HG03103 (cell line): ENCODE measurements around the gene ABCC3.

Source experiments
- ATAC-seq: cut with Tn5 transposase; IDR thresholded peaks from one replicate; pipeline ENCODE4 v1.9.1; 2021; ENCODE audit warnings: low read depth; ENCODE audit not compliant: unreplicated experiment

Gene ABCC3

DNA sequence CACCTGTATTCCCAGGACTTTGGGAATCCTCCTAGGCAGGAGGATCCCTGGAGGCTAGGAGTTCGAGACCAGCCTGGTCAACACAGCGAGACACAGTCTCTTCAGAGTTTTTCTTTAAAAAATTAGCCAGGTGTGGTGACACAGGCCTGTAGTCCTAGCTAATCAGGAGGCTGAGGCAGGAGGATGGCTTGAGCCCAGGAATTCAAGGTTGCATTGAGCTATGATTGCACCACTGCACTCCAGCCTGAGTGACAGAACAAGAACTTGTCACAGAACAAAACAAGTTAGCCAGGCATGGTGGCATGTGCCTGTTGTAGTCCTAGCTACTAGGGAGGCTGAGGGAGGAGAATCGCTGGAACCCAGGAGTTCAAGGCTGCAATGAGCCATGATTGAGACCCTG is 48.3 kb downstream of the ABCC3 start:
- no peak for ATAC-seq

DNA sequence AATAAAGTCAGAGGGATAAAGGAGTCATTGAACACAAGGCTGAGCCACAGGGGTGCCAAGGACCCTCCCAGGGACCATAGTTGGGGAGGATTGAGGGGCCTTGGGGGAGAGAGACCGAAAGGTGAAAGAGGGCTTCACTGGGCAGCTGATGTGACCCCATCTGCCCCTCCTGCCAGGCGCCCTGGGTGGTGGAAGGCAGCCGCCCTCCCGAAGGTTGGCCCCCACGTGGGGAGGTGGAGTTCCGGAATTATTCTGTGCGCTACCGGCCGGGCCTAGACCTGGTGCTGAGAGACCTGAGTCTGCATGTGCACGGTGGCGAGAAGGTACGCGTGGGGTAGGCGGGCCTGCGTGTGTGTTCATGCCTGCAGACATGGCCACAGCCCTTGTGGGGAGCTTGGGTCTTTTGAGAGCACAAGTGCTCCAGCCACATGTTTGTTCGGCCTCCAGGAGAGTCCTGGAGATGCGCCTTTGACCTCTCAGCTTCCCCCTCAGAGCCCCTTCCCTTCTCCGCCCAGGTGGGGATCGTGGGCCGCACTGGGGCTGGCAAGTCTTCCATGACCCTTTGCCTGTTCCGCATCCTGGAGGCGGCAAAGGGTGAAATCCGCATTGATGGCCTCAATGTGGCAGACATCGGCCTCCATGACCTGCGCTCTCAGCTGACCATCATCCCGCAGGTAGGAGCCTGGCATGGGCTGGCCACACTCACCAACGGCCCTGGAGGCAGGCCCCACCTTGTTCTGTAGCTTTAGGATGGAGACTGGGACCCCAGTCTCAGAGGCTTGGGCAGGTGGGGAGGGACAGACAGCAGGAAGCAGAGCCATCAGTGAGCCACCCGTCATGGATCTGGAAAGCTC is 49.0 kb downstream of the ABCC3 start:
- no peak for ATAC-seq

DNA sequence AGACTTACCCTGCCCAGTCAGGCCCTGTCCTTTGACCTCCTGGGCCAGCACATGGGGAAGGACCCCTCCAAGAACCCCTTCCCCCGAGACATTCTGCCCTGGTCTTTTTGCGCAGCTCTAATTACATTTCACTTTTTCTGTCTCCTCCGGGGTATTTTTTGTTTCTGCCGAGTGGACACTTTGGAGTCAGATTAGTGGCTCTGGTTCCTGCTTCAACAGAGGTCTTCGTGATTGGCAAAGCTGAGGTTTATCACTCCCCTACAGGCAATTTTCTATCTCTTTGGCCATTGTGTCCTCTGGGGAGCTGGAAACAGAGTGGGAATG is 49.6 kb downstream of the ABCC3 start:
- no peak for ATAC-seq

DNA sequence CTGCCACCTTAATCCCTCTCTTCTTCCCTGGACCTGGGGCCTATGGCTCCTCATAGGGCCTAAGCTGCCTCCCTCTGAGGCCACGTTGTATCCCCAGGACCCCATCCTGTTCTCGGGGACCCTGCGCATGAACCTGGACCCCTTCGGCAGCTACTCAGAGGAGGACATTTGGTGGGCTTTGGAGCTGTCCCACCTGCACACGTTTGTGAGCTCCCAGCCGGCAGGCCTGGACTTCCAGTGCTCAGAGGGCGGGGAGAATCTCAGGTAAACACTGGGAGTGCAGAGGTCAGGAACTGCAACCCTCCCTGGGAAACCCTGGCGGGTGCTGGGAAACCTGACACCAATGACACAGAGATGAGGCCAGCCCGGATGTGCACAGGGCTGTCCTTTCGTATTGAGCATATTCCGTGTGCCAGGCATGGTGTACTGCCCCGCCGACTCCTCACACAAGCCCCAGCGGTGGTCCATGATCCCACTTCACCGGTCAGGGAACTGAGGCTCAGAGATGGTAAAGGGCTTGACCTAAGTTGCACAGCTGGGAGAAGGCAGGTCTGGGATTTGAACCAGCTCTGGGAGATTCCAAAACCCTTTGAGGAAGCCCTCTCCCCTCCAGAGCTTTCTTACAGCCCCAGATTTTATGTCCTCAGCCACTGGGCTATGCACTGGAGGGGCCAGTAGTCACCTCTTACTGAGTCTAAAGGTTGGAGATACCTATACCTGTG is 50.1 kb downstream of the ABCC3 start:
- ATAC-seq: no peak

DNA sequence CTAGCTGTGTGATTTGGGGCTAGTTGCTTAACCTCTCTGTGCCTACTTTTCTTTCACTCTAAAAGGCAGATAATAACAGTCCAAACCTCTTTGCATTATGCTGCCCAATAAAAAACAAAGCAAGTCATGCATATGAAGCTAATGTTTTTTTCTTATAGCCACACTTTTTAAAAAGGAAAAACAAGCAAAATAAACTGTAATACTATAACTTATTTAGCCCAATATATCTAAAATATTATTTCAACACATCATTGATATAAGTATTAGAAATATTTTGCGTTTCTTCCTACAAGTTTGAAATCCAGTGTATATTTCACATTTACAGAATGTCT is 50.6 kb downstream of the ABCC3 start:
- ATAC-seq: no peak

DNA sequence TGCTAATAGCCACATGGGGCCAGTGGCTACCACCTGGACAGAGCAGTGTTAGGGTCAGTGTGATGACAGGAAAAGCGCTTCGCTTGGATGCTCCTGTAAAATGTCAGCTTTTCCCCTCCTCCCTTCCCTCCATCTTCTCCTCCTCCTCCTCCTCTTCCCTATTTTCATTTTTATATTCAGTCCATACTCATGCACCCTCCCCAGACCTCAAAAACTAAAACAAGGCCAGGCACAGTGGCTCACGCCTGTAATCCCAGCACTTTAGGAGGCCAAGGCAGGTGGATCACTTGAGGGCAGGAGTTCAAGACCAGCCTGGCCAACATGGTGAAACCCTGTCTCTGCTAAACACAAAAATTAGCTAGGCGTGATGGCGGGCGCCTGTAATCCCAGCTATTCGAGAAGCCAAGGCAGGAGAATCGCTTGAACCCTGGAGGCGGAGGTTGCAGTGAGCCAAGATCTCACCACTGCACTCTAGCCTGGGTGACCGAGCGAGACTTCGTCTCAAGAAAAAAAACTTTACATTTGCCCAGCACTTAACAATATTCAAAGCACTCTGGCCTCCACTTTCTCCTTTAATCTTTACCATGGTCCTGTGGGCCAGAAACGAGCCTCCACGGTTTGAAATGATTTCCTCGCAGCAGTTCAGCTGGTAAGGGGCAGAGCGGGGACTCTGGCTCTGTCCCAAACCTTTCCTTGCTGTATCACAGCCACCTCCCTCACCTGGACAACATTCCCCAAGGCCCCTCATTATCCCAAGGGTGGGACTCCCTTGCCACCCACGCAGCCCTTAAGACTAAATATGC is 51.2 kb downstream of the ABCC3 start:
- ATAC-seq: no peak

DNA sequence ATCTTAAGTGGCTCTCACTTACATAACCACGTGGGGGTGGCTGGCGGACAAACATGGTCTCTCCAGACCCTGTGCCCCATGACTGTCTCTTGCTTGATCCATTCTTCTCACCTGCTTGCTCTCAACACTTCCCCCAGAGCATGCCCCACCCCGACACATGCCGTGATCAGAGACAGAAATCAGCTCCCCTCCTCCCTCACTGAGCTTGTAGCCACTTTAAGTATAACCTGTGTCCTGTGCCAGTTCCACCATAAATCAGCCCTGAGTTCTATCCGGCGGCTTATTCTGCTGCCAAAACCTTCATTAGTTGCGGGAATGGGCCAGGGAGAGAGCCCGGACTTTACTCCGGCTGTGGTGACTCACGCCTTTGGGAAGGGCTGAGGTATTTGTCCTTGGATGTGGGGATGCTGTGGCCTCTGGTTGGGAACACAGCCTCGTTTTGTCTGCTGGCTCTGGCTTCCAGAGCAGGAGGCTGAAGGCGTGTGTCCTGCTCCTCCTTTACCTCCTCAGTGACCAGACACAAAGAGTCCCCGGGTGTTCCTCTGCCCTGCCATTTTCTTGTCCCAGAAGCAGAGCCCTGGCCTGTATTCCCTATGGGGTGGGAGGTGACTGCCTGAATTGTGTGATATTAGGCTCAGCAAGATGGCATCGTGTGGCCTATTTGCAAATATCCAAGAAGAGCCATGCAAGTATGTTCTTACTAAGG is 52.0 kb downstream of the ABCC3 start:
- no peak for ATAC-seq

DNA sequence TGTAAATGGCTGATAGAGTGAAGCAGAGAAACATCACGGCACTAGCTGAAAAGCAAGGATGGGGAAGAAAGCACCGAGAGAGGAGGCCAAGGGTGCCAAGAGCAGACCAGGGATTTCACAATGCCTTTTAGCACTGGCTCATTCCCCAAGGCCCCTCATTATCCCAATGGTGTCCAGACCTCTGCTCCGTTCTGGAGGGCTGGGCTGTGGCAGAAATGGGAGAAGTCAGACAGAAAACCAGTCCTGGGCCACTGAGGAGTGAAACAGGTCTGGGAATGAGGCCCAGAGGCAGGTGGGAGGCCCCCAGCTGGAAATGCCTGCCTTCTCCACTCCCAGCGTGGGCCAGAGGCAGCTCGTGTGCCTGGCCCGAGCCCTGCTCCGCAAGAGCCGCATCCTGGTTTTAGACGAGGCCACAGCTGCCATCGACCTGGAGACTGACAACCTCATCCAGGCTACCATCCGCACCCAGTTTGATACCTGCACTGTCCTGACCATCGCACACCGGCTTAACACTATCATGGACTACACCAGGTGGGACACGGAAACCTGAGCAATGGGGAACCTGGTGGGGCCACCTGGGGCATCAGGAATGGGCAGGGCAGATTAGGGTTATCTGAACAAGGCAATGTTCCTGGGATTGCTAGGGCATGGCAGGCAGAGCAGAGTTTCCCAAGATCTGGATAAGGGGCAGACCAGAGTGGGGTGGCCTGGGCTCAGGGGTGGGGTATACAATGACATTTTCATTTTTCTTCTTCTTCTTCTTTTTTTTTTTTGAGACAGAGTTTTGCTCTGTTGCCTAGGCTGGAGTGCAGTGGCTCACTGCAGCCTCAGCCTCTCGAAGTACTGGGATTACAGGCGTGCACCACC is 52.8 kb downstream of the ABCC3 start:
- ATAC-seq: no peak

DNA sequence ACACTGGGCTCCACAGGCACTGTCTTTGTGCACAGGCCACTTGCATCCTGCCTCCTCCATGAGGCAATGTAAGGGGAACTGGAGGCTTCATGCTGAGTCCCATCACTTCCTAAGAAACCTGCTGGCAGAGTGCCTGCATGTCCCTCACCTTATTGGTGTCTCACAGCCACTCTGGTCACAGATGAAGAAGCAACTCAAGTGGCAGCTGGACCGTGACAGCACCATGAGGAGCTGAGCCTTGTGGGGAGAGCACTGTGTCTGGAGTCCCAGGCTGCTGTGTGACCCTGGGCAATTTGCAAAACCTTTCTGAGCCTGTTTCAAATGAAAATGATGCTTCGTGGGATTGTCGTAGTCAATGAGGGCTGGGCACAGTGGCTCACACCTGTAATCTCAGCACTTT is 53.6 kb downstream of the ABCC3 start:
- ATAC-seq: no peak

DNA sequence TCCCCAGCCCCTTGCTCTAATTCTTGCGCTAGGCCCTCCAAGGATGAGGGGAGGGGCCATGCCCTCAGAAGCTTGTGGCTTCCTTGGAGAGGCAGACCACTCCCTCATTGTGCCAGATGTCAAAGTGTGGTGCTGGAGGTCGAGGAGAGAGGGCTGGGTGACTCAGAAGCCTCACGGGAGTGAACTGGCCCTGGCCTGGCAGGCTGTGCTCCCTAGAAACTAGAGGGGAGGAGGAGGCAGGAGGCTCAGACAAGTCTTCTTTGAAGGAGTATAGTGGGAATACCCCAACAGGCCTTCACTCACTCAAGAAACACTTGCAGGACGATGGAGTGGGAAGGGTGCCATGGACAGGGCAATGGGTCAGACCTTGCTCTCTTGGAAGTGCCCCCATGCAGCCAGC is 54.6 kb downstream of the ABCC3 start:
- ATAC-seq: no peak

DNA sequence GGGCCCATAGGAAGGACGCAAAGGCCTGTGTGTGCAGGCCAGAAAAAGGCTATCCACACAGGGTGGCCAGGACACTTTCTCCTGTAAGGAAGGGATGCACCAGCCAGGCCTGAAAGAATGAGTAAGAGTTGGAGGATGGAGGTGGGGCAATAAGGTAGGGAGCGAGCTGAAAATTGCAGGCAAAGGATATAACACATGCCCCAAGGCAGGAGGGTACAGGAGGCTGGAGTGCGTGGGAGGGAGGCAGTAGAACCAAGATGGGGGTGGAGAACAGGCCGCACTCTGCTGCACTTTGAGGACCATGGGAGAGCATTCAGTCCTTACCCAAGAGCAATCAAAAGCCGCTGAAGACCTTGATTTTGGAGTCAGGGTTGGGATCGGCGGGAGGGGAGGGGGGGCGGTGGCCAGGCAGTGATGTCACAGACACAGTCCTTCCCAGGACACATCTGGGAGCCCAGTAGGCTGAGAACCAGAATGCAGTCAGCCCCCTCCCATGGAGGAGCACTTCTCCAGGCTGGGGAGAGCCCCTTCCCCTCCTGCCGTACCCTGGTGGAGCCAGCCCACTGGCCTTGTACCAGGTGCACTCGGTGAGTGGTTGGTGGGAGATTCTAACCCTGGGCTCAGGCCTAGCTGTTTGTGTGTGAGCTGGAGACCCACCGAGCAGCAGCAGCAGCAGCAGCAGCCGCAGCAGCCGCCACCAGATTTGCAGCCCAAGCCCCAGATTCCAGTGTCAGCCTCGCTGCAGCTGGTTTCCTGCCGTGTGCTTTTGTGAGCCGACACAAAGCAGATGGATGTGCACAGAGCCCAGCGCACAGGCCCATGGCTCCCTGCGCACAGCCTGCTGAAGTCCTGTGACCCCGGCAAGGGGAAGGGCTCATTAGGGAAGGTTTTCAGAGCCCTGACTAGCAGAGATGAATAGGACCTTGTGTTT is 55.5 kb downstream of the ABCC3 start:
- no peak for ATAC-seq

DNA sequence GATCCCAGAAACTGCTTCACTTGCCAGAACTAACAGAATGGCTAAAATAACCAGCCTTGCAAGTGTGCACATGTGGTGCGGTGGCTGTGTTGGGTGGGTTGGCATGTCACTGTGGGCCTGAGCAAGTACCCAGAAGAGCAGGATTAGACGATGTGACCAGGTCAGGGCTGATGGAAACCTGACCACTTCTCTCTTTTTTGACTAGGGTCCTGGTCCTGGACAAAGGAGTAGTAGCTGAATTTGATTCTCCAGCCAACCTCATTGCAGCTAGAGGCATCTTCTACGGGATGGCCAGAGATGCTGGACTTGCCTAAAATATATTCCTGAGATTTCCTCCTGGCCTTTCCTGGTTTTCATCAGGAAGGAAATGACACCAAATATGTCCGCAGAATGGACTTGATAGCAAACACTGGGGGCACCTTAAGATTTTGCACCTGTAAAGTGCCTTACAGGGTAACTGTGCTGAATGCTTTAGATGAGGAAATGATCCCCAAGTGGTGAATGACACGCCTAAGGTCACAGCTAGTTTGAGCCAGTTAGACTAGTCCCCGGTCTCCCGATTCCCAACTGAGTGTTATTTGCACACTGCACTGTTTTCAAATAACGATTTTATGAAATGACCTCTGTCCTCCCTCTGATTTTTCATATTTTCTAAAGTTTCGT is 56.3 kb downstream of the ABCC3 start:
- no peak for ATAC-seq

DNA sequence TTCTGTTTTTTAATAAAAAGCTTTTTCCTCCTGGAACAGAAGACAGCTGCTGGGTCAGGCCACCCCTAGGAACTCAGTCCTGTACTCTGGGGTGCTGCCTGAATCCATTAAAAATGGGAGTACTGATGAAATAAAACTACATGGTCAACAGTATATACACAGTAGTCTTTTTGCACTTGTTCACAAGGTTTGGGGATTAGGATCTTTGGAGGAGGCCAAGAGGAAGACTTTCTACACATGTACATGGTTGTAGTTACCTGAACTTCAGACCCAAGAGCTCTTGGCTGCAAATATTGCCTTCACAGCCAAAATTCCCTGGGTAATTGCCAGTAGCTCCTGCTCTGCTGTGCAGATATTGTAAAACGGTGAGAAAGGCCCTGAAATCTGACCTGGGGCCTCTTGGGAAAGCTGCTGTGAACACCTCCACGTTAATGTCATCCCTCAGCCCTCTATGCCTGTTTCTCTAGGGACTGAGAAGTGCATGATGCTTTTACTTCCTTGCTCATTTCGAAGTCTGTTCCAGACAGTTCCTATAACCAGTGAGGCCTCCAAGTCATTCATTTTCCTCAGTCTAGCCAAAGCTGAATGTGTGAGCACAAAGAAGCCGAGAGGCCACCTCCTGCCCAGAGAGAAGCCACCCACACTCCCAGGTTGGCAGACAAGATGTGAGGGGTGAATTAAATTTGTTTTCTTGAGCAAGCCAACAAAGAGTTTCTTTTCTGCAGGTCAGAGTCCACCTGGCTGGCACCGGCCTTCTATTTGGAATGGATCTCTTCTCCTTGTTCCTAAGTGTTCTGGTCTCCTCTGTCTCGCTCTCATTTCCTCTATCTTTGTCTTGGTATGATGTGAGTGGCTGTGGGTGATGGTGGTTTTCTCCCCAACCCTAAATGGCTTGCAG is 57.1 kb downstream of the ABCC3 start:
- no peak for ATAC-seq

DNA sequence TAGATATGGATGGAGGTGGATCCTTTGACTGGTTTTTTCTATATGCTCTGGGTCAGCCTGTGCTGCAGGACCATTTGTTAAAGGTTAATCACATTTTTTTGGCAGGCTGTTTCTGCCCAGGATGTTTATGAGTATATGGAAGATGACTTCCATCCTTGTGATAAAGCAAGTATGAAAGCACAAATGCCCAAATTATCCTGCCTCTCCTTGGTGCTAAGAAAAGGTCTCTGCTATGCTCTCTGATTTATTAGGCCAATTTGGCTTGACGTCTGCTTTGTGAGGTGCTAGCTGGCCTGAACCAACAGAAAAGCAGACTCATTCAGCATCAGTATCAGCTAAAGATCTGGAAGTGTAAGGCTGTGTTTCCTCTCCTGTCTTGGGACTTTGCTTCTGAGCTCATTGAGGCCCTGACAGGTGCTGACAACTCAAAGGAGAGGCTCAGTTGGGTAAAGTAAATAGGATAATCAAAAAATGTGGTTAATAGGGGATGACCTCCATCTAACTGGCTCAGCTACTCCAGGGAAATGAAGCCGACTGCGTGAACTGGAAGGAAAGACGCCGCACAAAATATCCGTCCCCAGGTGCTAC is 57.9 kb downstream of the ABCC3 start:
- no peak for ATAC-seq

DNA sequence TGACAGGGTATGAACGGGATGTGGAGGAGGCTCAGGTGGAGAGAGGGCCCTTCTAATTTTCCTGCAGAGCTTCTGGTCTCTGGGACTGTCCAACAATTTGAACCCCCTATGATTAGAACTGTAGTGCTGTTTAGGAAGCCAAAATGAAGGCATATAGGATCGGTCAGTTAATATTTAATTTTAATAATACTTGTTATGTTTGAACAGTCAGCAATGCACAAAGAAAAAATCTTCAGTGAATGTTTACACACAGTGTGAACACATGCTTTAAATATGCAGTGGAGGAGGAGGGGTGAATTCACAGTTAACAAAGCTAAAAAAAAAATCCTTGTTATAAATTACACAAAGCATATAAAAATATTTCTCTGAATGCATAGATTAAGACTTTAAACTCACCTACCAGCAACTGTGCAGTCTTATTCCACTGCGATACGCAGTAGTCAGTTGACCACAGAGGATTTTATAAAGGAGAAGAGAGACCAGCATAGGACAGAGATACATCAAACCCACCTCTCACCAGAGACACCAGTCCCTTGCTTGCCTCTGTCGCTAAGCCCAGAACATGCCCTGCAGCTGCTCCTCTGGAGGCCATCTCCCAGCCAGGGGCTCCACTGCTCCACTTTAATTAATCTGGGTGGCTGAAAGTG is 58.5 kb downstream of the ABCC3 start:
- no peak for ATAC-seq

DNA sequence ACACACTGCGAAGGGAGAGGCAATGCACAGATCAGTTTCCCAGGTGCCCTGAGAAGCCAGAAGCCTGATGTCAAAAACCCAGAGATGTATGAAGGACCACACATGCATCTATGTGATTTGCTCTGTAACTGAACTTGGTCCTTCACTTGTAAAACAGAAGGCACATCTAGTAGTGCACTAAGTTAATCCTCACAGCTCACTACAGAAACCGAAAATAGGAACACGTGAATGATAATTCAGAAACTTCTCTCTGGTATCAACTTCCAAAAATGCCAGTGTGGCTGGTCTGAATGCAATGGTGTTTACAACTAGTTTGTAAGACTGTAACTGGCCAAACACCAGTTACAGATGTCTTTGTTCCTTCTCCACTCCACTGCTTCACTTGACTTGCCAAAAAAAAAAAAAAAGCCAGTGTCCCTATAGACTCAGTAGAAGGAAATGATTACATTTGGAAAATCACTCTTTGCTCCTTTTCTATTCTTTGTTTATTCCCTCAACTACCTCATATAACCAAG is 61.7 kb downstream of the ABCC3 start:
- ATAC-seq: no peak
